ENCODE data around the gene CTBP2. TPM values are rescaled to one million over a fixed set of nuclear protein-coding genes. Genes with fewer than 3 reads are reported as not detected.

CTBP2 gene
- total RNA-seq, 2 experiments from 2014 or later: 0.17 TPM; not detected in 1

DNA sequence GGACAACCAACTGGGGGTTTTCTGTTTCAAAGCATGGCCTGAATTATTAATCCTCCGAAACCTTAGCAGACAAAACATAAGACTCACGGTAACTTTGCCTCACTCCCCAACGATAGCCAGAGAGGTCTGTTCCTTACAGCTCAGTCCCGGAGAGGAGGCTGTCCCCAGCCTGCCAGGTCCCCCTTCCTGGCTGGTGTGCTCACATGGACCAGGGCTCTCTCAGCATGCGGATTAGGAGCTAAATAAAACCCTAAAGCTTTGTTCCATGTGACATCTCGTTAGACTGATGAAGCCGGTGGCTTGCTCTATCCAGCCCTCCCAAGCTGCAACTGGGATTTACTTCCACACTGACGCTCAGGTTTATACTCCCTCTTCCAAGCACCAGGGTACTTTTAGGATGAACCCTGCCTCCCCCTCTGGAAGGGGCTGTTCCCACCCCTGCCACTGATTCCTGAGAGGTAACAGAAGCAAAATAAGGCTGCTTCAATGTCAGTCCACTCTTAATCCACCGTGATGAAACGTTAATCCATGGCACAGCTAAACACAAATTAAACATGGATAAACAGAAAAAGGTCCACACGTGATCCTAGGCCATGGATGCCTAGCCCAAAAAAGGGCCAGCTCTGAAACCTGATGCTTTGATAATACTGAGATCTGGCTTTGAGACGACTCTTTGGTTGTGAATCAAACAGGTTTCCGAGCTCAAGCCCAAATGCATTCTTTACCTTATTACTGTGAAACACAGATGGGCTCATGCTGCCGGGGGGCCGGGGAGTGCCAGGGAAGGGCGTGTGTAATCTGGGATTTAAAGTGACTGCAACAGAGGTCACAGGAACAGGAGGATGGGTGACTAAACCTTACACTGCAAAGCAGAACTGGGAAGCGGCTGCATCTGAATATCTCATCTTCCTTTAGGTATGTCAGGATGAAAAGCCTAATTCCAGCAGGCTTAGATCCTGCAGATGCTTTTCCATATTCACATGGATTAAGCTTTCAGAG lies 132.2 kb downstream of the CTBP2 start:
- H3K4me1 Mint-ChIP-seq (ENCODE audit: low read depth): no peaks in the 10 kb centered on the region
- Histone ChIP-seq H3K27ac (ENCODE audit: low read depth in 1 of 2, low read length in 2 of 2) (no peak overlapping the region), H3K36me3 (ENCODE audit: insufficient read depth, low read length) (no peaks in the 10 kb centered on the region), H3K4me1 (ENCODE audit: insufficient read depth, low read length) (no peaks in the 10 kb centered on the region), H3K4me3 (ENCODE audit: low read length) (no peak overlapping the region), H3K9me3 (ENCODE audit: control insufficient read depth in 1 of 2, insufficient read depth in 1 of 2, low read length in 2 of 2) (peaks cover 0 to 11% of the 10 kb centered on the region in 2 experiments), H3K27me3 (ENCODE audit: control insufficient read depth in 1 of 2, insufficient read depth in 2 of 2, low read length in 2 of 2) (no peaks in the 10 kb centered on the region)
- no peak overlapping the region for H3K4me3 Mint-ChIP-seq
- POLR2A ChIA-PET: no interaction called here
- H3K9me3 Mint-ChIP-seq: no peaks in the 10 kb centered on the region
- TF ChIP-seq, protein P1, sequence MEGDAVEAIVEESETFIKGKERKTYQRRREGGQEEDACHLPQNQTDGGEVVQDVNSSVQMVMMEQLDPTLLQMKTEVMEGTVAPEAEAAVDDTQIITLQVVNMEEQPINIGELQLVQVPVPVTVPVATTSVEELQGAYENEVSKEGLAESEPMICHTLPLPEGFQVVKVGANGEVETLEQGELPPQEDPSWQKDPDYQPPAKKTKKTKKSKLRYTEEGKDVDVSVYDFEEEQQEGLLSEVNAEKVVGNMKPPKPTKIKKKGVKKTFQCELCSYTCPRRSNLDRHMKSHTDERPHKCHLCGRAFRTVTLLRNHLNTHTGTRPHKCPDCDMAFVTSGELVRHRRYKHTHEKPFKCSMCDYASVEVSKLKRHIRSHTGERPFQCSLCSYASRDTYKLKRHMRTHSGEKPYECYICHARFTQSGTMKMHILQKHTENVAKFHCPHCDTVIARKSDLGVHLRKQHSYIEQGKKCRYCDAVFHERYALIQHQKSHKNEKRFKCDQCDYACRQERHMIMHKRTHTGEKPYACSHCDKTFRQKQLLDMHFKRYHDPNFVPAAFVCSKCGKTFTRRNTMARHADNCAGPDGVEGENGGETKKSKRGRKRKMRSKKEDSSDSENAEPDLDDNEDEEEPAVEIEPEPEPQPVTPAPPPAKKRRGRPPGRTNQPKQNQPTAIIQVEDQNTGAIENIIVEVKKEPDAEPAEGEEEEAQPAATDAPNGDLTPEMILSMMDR (IDR thresholded peaks at IDR 0.05): no peak
- DNase-seq: no peak
- H3K27me3 Mint-ChIP-seq: no peaks in the 10 kb centered on the region
- intact Hi-C loops (cut with DNase I, micrococcal nuclease): no loop called here
- H3K27ac Mint-ChIP-seq: no peak overlapping the region
- no peak for ATAC-seq (ENCODE audit: poor library complexity)
- H3K36me3 Mint-ChIP-seq (ENCODE audit: low read depth): no peaks in the 10 kb centered on the region
- CTCF ChIA-PET: no interaction called here

GRCh38 chr10:125026974-125027735 lies 133.2 kb downstream of the CTBP2 start:
- H3K27ac Mint-ChIP-seq: no peak overlapping the region
- CTCF ChIA-PET: no interaction called here
- H3K4me3 ChIP-seq (ENCODE audit: low read length): no peak overlapping the region
- no peaks in the 10 kb centered on the region for H3K36me3 Mint-ChIP-seq (ENCODE audit: low read depth)
- TF ChIP-seq, protein P1 (IDR thresholded peaks at IDR 0.05): no peak
- H3K9me3 ChIP-seq (ENCODE audit: control insufficient read depth in 1 of 2, insufficient read depth in 1 of 2, low read length in 2 of 2): peaks cover 0 to 11% of the 10 kb centered on the region in 2 experiments
- H3K27ac ChIP-seq (ENCODE audit: low read depth in 1 of 2, low read length in 2 of 2): no peak overlapping the region
- no peaks in the 10 kb centered on the region for H3K27me3 ChIP-seq (ENCODE audit: control insufficient read depth in 1 of 2, insufficient read depth in 2 of 2, low read length in 2 of 2)
- H3K27me3 Mint-ChIP-seq: no peaks in the 10 kb centered on the region
- POLR2A ChIA-PET: no interaction called here
- intact Hi-C loops (cut with DNase I, micrococcal nuclease): no loop called here
- H3K4me1 ChIP-seq (ENCODE audit: insufficient read depth, low read length): no peaks in the 10 kb centered on the region
- no peak for DNase-seq
- no peak for ATAC-seq (ENCODE audit: poor library complexity)
- no peak overlapping the region for H3K4me3 Mint-ChIP-seq
- H3K36me3 ChIP-seq (ENCODE audit: insufficient read depth, low read length): no peaks in the 10 kb centered on the region
- H3K9me3 Mint-ChIP-seq: no peaks in the 10 kb centered on the region
- no peaks in the 10 kb centered on the region for H3K4me1 Mint-ChIP-seq (ENCODE audit: low read depth)

DNA sequence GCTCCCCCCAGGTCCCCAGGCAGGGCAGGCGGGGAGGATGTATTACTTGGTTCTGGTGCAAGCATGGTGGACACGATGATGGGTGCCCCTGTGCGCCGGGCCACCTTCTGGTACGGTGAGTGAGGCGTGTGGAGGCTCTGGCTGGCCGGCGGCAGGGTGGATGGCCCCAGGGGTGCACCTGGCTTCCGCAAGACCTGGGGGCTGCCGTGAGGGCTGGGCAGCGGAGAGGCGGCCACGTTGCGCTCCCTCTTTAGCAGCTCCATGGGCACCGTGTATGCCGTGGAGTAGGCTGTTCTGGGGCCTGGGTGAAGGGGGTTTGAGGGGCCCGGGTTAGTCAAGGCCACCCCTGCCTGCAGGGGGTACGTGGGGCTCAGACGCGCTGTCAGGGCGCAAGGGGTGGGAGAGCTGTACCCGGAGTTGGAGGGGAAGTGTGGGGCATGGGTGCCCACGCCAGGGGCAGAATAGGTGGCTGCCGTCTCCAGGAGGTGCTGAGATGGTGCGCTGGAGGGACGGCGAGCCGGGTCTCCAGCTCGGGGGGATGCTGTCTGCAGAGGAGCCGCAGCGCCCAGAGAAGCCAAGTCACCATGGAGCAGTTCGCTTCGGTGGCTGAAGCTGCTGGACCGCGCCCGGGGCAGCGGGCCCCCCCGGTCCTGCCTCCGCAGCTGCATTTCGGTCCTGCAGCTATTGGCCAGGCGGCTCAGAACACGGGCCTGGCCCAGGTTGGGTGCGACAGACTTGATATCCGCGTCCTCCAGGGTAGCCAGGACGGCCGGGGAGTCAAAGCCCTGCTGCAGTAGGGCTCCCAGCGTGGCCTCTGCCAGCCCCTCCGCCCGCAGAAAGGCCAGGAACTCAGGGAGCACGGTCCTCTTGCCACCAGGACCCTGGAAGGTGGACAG lies 134.1 kb downstream of the CTBP2 start:
- Histone ChIP-seq H3K4me1 (ENCODE audit: insufficient read depth, low read length) (no peaks in the 10 kb centered on the region), H3K27me3 (ENCODE audit: control insufficient read depth in 1 of 2, insufficient read depth in 2 of 2, low read length in 2 of 2) (no peaks in the 10 kb centered on the region), H3K36me3 (ENCODE audit: insufficient read depth, low read length) (no peaks in the 10 kb centered on the region), H3K27ac (ENCODE audit: low read depth in 1 of 2, low read length in 2 of 2) (no peak overlapping the region), H3K4me3 (ENCODE audit: low read length) (no peak overlapping the region), H3K9me3 (ENCODE audit: control insufficient read depth in 1 of 2, insufficient read depth in 1 of 2, low read length in 2 of 2) (peaks cover 0 to 11% of the 10 kb centered on the region in 2 experiments)
- Mint-ChIP-seq H3K4me1 (ENCODE audit: low read depth) (no peaks in the 10 kb centered on the region), H3K27ac (no peak overlapping the region), H3K4me3 (no peak overlapping the region), H3K36me3 (ENCODE audit: low read depth) (no peaks in the 10 kb centered on the region), H3K9me3 (no peaks in the 10 kb centered on the region), H3K27me3 (no peaks in the 10 kb centered on the region)
- CTCF ChIA-PET: no interaction called here
- TF ChIP-seq, protein P1 (IDR thresholded peaks at IDR 0.05): no peak
- intact Hi-C loops (cut with DNase I, micrococcal nuclease): no loop called here
- POLR2A ChIA-PET: no interaction called here
- ATAC-seq (ENCODE audit: poor library complexity) (no peak), DNase-seq (no peak)

Data from CD4-positive, alpha-beta T cell (primary cell).